Neural progenitor cell (in vitro differentiated cells): ENCODE measurements around the gene SRGAP2C. TPM values are rescaled to one million over a fixed set of nuclear protein-coding genes. Genes with fewer than 3 reads are reported as not detected.
"Not testable (repeated sequence)": the region's sequence is repeated elsewhere in the genome, so short reads cannot be mapped to it uniquely, and the experiment has no call there.

Experiments used
- DNase-seq: peaks from one replicate; pipeline ENCODE4 v3.0.0-alpha.2; 2016; ENCODE audit warnings: low spot score
- H2AFZ ChIP-seq: fragments of 200-600 bp; sonication (generic); replicated peaks from 2 replicates; pipeline ENCODE4 v1.6.1; 2016; ENCODE audit warnings: antibody characterized with exemption
- H3F3A ChIP-seq: fragments of 200-600 bp; sonication (generic); 2 replicates; pipeline ENCODE4 v1.6.1; 2016; ENCODE audit warnings: antibody characterized with exemption, low read depth
- H3K27ac ChIP-seq: fragments of 200-600 bp; sonication (generic); 2 replicates; pipeline ENCODE4 v1.5.1; 2016; ENCODE audit warnings: mild to moderate bottlenecking
- H3K27me3 ChIP-seq: fragments of 200-600 bp; sonication (generic); 2 replicates; pipeline ENCODE4 v1.6.1; 2016; ENCODE audit warnings: mild to moderate bottlenecking, moderate library complexity
- H3K36me3 ChIP-seq: fragments of 200-600 bp; sonication (generic); 2 replicates; pipeline ENCODE4 v1.5.1; 2016
- H3K4me1 ChIP-seq: fragments of 200-600 bp; sonication (generic); 2 replicates; pipeline ENCODE4 v1.6.1; 2016; ENCODE audit warnings: mixed run types
- H3K4me2 ChIP-seq: fragments of 200-600 bp; sonication (generic); 2 replicates; pipeline ENCODE4 v1.6.1; 2016
- H3K4me3 ChIP-seq: fragments of 200-600 bp; sonication (generic); 2 replicates; pipeline ENCODE4 v1.5.1; 2016
- H3K79me2 ChIP-seq: fragments of 200-600 bp; sonication (generic); 2 replicates; pipeline ENCODE4 v1.6.1; 2016; ENCODE audit warnings: low read depth
- H3K9ac ChIP-seq: fragments of 200-600 bp; sonication (generic); 2 replicates; pipeline ENCODE4 v1.6.1; 2016
- H3K9me3 ChIP-seq: fragments of 200-600 bp; sonication (generic); 2 replicates; pipeline ENCODE4 v1.5.1; 2016; ENCODE audit warnings: low read depth
- H4K20me1 ChIP-seq: fragments of 200-600 bp; sonication (generic); 2 replicates; pipeline ENCODE4 v1.6.1; 2016; ENCODE audit warnings: low read depth
- H3K27ac Mint-ChIP-seq: 3 replicates; pipeline ENCODE4 v1.8.0; 2021; ENCODE audit warnings: mixed read lengths
- H3K27me3 Mint-ChIP-seq: 2 replicates; pipeline ENCODE4 v1.8.0; 2022; ENCODE audit warnings: low read depth, mild to moderate bottlenecking, inconsistent platforms, moderate library complexity, mixed read lengths; ENCODE audit not compliant: insufficient read depth
- H3K36me3 Mint-ChIP-seq: 3 replicates; pipeline ENCODE4 v1.8.0; 2021; ENCODE audit warnings: mixed read lengths
- H3K4me1 Mint-ChIP-seq: 3 replicates; pipeline ENCODE4 v1.8.0; 2021; ENCODE audit warnings: mixed read lengths
- H3K4me3 Mint-ChIP-seq: 3 replicates; pipeline ENCODE4 v1.8.0; 2021; ENCODE audit warnings: mild to moderate bottlenecking, moderate library complexity, mixed read lengths
- H3K9me3 Mint-ChIP-seq: 3 replicates; pipeline ENCODE4 v1.8.0; 2020; ENCODE audit warnings: mixed read lengths
- total RNA-seq: library from RNA; depleted of rRNA; stranded (reverse); fragments of >200 nt; gene quantifications from 2 replicates; pipeline ENCODE4 v1.2.3, GENCODE V29; 2015; ENCODE audit warnings: low replicate concordance

Gene SRGAP2C
- total RNA-seq, 1 donor from 2014 or later: 26.8 TPM

GRCh38 chr1:121243913-121244312, 59.1 kb downstream of the SRGAP2C start:
- not testable (repeated sequence) for H3K9me3 Mint-ChIP-seq

GRCh38 chr1:121246399-121246798, 61.6 kb downstream of the SRGAP2C start:
- H3K79me2 ChIP-seq, H3K4me3 ChIP-seq, H3K27ac Mint-ChIP-seq, H2AFZ ChIP-seq, H3K9ac ChIP-seq, H3K9me3 Mint-ChIP-seq, H3F3A ChIP-seq, H3K4me3 Mint-ChIP-seq, H4K20me1 ChIP-seq, H3K9me3 ChIP-seq, H3K4me2 ChIP-seq, H3K27ac ChIP-seq, DNase-seq, H3K4me1 ChIP-seq, H3K27me3 ChIP-seq, H3K4me1 Mint-ChIP-seq, H3K27me3 Mint-ChIP-seq, H3K36me3 Mint-ChIP-seq, H3K36me3 ChIP-seq: not testable (repeated sequence)

More at GRCh38 chr1:121243913-121244312, 59.1 kb downstream of the SRGAP2C start:
- not testable (repeated sequence) for H3K9me3 ChIP-seq, H3K27ac Mint-ChIP-seq, H3K36me3 Mint-ChIP-seq, H3K4me1 ChIP-seq, H2AFZ ChIP-seq, H4K20me1 ChIP-seq, H3K9ac ChIP-seq, H3K4me1 Mint-ChIP-seq, H3K4me3 ChIP-seq, H3K79me2 ChIP-seq, H3K27ac ChIP-seq, DNase-seq, H3K27me3 ChIP-seq, H3K4me3 Mint-ChIP-seq, H3K4me2 ChIP-seq, H3K27me3 Mint-ChIP-seq, H3F3A ChIP-seq, H3K36me3 ChIP-seq

- H4K20me1 ChIP-seq, H3K4me3 ChIP-seq, H3K4me3 Mint-ChIP-seq: not testable (repeated sequence)
These were observed 67.9 kb downstream of the SRGAP2C start for GRCh38 chr1:121252656-121253055.

GRCh38 chr1:121254618-121255017, 69.8 kb downstream of the SRGAP2C start:
- H3K36me3 Mint-ChIP-seq, H2AFZ ChIP-seq, H3K27ac ChIP-seq, H3K4me3 ChIP-seq, H3K27me3 Mint-ChIP-seq, H3F3A ChIP-seq, DNase-seq, H3K9ac ChIP-seq, H3K4me1 Mint-ChIP-seq, H3K4me2 ChIP-seq, H3K9me3 Mint-ChIP-seq, H3K4me3 Mint-ChIP-seq, H3K79me2 ChIP-seq, H3K27ac Mint-ChIP-seq, H3K27me3 ChIP-seq, H3K36me3 ChIP-seq, H4K20me1 ChIP-seq, H3K9me3 ChIP-seq, H3K4me1 ChIP-seq: not testable (repeated sequence)

More at GRCh38 chr1:121252656-121253055, 67.9 kb downstream of the SRGAP2C start:
- not testable (repeated sequence) for H3K4me1 ChIP-seq, H3K9ac ChIP-seq, H3K79me2 ChIP-seq, H3K36me3 ChIP-seq, H3K9me3 ChIP-seq, H2AFZ ChIP-seq, H3K9me3 Mint-ChIP-seq, H3K27ac ChIP-seq, H3F3A ChIP-seq, H3K4me1 Mint-ChIP-seq, H3K36me3 Mint-ChIP-seq, DNase-seq, H3K4me2 ChIP-seq, H3K27me3 Mint-ChIP-seq, H3K27me3 ChIP-seq, H3K27ac Mint-ChIP-seq

- not testable (repeated sequence) for H3K27me3 Mint-ChIP-seq, DNase-seq, H3K4me3 Mint-ChIP-seq, H3K4me1 Mint-ChIP-seq, H2AFZ ChIP-seq, H3K4me3 ChIP-seq, H3K9me3 ChIP-seq, H3K9me3 Mint-ChIP-seq, H3K36me3 ChIP-seq, H4K20me1 ChIP-seq, H3K27ac ChIP-seq, H3K27ac Mint-ChIP-seq, H3K27me3 ChIP-seq, H3F3A ChIP-seq, H3K4me2 ChIP-seq, H3K9ac ChIP-seq, H3K79me2 ChIP-seq, H3K36me3 Mint-ChIP-seq, H3K4me1 ChIP-seq
These were observed 72.9 kb downstream of the SRGAP2C start for GRCh38 chr1:121257632-121258031.

GRCh38 chr1:121258134-121258533, 73.4 kb downstream of the SRGAP2C start:
- H3K9me3 Mint-ChIP-seq, H3K4me2 ChIP-seq, H3F3A ChIP-seq, H3K27me3 ChIP-seq, H2AFZ ChIP-seq, H3K27ac Mint-ChIP-seq, H3K4me3 ChIP-seq, H4K20me1 ChIP-seq, H3K9me3 ChIP-seq, H3K36me3 ChIP-seq, H3K36me3 Mint-ChIP-seq, H3K27ac ChIP-seq, H3K4me1 ChIP-seq, H3K9ac ChIP-seq, H3K27me3 Mint-ChIP-seq, H3K4me1 Mint-ChIP-seq, H3K79me2 ChIP-seq, H3K4me3 Mint-ChIP-seq, DNase-seq: not testable (repeated sequence)

GRCh38 chr1:121260205-121260604, 75.4 kb downstream of the SRGAP2C start:
- not testable (repeated sequence) for H3K9ac ChIP-seq, H3K9me3 ChIP-seq, H3K4me1 ChIP-seq, H3K27ac ChIP-seq, H4K20me1 ChIP-seq, H3K4me3 Mint-ChIP-seq, H3K27ac Mint-ChIP-seq, H3K4me1 Mint-ChIP-seq, H2AFZ ChIP-seq, H3K4me3 ChIP-seq, H3K36me3 ChIP-seq, H3K4me2 ChIP-seq, DNase-seq, H3F3A ChIP-seq, H3K36me3 Mint-ChIP-seq, H3K9me3 Mint-ChIP-seq, H3K79me2 ChIP-seq, H3K27me3 ChIP-seq, H3K27me3 Mint-ChIP-seq

- H3K36me3 ChIP-seq, H4K20me1 ChIP-seq, H3F3A ChIP-seq, H3K79me2 ChIP-seq, H2AFZ ChIP-seq, H3K27me3 Mint-ChIP-seq, H3K27me3 ChIP-seq, H3K36me3 Mint-ChIP-seq, H3K9me3 ChIP-seq, H3K9ac ChIP-seq, H3K4me3 Mint-ChIP-seq, H3K4me1 Mint-ChIP-seq, H3K27ac Mint-ChIP-seq, H3K4me1 ChIP-seq, DNase-seq, H3K27ac ChIP-seq, H3K4me3 ChIP-seq, H3K4me2 ChIP-seq, H3K9me3 Mint-ChIP-seq: not testable (repeated sequence)
These were observed 77.4 kb downstream of the SRGAP2C start for GRCh38 chr1:121262163-121262562.
